ENCODE measurements around the gene DOHH.

The DOHH gene

GRCh38 chr19:3528539-3529211 lies 28.2 kb upstream of the DOHH start:
- no peak for TF ChIP-seq CTCF (IDR thresholded peaks at IDR 0.05)
- H3K9me3 ChIP-seq = no peaks in the 10 kb centered on the region
- no peaks in the 10 kb centered on the region for H3K27me3 ChIP-seq
- H3K4me3 ChIP-seq = no peak overlapping the region
- DNase-seq = no peak
- intact Hi-C loops (cut with DNase I; ENCODE audit: low total_unique reads) = no loop called here
- no peaks in the 10 kb centered on the region for H3K4me1 ChIP-seq
- H3K36me3 ChIP-seq = peaks cover 58 to 80% (median 78%) of the 10 kb centered on the region in 3 donors
- no peak overlapping the region for H3K27ac ChIP-seq

DNA sequence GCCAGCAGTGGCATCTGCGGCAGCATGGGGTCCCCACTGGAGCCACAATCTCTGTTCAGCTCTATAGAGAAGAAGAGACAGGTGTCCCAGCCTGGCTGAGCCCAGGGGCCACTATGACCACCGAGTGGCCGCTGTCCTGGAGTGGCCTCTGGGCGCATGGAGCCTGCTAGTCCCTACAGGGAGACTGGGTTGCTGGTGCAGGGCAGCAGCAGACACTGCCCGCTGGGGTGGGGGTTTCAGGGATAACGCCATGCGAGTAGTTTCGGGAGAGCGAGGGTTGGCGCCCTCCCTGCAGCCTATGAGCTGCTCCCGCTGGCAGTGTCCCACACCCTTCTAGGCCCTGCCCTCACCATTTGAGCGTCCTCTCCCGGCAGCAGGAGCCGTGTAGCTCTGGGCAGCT lies 27.6 kb upstream of the DOHH start:
- Histone ChIP-seq H3K4me3 (no peak overlapping the region), H3K36me3 (peaks cover 58 to 80% (median 78%) of the 10 kb centered on the region in 3 donors), H3K27ac (no peak overlapping the region), H3K27me3 (no peaks in the 10 kb centered on the region), H3K4me1 (no peaks in the 10 kb centered on the region), H3K9me3 (no peaks in the 10 kb centered on the region)
- no peak for TF ChIP-seq CTCF (IDR thresholded peaks at IDR 0.05)
- DNase-seq = no peak
- intact Hi-C loops (cut with DNase I; ENCODE audit: low total_unique reads) = no loop called here

DNA sequence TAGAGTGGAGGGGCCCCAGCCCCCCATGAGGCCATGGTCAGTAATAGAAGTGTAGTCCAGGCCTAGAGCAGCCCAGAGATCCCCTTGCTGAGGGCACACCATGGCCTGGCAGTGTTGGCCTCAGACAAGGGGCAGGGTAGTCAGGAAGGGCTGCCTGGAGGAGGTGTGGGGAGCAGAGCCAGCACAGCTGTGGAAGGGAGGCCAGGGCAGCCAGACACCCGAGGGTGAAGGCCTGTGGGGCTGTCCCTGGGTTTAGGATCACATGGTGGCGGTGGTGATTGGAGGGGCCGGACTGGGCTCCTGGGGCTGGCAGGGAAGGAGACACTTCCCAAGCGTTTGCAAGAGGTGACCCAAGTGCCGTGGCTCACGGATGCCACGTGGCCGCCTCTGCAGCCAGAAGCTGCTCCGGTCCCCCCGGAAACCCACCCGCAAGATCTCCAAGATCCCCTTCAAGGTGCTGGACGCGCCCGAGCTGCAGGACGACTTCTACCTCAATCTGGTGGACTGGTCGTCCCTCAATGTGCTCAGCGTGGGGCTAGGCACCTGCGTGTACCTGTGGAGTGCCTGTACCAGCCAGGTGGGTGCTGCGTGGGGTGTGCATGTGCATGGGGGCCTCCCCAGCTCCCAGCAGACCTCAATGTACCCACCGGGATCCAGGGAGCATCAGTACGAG lies 26.9 kb upstream of the DOHH start:
- H3K27me3 ChIP-seq = no peaks in the 10 kb centered on the region
- DNase-seq = no peak
- H3K36me3 ChIP-seq = peaks cover 53 to 80% (median 77%) of the 10 kb centered on the region in 3 donors
- H3K4me1 ChIP-seq = no peaks in the 10 kb centered on the region
- H3K4me3 ChIP-seq = no peak overlapping the region
- H3K9me3 ChIP-seq = no peaks in the 10 kb centered on the region
- TF ChIP-seq CTCF (IDR thresholded peaks at IDR 0.05) = no peak
- intact Hi-C loops (cut with DNase I; ENCODE audit: low total_unique reads) = no loop called here
- H3K27ac ChIP-seq = no peak overlapping the region

DNA sequence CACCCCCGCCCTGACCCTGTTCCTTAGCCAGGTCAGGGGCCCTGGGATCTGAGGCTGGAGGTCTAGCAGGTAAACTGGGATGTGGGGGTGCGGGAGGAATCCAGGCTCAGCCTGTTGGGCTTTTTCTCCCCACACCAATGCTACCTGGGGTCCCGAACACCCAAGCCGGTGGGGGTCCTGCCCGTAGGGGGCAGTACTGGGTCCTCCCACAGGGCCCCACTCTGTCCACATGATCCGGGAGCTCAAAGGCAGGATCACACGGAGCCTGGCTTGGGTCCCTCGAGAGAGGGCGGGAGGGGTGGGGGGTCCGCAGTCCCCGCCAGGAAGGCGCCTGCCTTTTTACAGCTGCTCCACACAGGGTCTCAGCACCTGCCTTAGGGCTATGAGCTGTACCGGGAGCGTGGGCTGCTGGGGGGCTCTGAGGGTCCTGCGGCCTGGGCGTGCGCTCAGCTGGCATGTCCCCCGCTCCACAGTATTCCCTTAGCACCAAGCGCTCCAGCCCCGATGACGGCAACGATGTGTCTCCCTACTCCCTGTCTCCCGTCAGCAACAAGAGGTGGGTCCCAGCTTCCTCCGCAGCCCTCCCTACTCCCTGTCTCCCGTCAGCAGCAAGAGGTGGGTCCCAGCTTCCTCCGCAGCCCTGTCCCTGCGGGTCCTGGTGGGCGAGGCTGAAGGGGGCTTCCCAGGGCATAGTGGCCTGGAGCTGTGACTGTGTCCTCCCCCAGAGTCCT lies 26.2 kb upstream of the DOHH start:
- no peak for DNase-seq
- TF ChIP-seq CTCF (IDR thresholded peaks at IDR 0.05) = no peak
- no peak overlapping the region for H3K4me3 ChIP-seq
- H3K36me3 ChIP-seq = peaks cover 46 to 80% (median 70%) of the 10 kb centered on the region in 3 donors
- H3K27me3 ChIP-seq = no peaks in the 10 kb centered on the region
- intact Hi-C loops (cut with DNase I; ENCODE audit: low total_unique reads) = no loop called here
- H3K27ac ChIP-seq = no peak overlapping the region
- no peaks in the 10 kb centered on the region for H3K9me3 ChIP-seq
- no peaks in the 10 kb centered on the region for H3K4me1 ChIP-seq

DNA sequence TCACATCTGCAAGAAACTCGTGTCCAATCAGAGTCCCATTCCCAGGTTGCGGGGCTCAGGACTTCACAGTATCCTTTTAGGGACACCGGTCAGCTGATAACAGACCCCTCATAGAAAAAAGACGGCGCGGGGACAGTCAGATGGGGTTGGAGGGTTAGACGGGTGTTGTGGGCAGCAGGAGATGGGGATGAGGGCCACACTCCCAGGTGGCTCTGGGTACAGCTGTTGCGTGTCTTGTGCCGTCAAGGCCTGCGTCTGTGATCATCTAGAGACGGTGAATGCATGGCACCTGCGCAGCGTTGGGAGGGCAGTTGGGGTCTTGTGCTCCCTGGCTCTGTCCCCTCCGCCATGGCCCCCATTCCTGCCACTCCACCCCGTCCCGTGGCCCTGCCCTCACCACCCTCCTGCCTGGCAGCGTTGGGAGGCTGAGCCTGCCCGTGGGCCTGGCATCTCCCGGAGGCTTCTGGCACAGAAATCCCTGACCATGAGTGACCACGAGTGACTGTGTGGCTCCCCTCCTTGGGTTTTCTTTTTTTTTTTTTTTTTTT lies 24.5 kb upstream of the DOHH start:
- TF ChIP-seq CTCF (IDR thresholded peaks at IDR 0.05) = no peak
- Histone ChIP-seq H3K27ac (no peak overlapping the region), H3K36me3 (peaks cover 43 to 79% (median 55%) of the 10 kb centered on the region in 3 donors), H3K4me3 (no peak overlapping the region), H3K4me1 (peaks cover 0 to 7% (median 0%) of the 10 kb centered on the region in 4 donors), H3K9me3 (no peaks in the 10 kb centered on the region), H3K27me3 (no peaks in the 10 kb centered on the region)
- intact Hi-C loops (cut with DNase I; ENCODE audit: low total_unique reads) = no loop called here
- DNase-seq = no peak

All from tibial artery (tissue), 4 donors.